Keratinocyte (primary cell): ENCODE results near the gene RETREG1. TPM values are rescaled to one million over a fixed set of nuclear protein-coding genes. Genes with fewer than 3 reads are reported as not detected.

Experiments used
- DNase-seq: peaks from one replicate; pipeline ENCODE4 v3.0.0-alpha.2; 2011; ENCODE audit warnings: low read depth, missing footprints, low spot score
- FAIRE-seq: peaks from 2 replicates; lab custom pipeline; 2011; peaks lifted over from hg19 to GRCh38; lab: Jason Lieb, UNC
- H2AFZ ChIP-seq: 2 replicates; pipeline ENCODE4 v1.6.0; 2012; ENCODE audit warnings: low read length, control low read depth, inconsistent platforms; ENCODE audit not compliant: control insufficient read depth
- H3K27ac ChIP-seq: 2 replicates; pipeline ENCODE4 v1.5.1; 2011; ENCODE audit warnings: low read length; ENCODE audit not compliant: control insufficient read depth, insufficient read depth
- H3K27me3 ChIP-seq: 3 replicates; pipeline ENCODE4 v1.6.0; 2011; ENCODE audit warnings: low read length; ENCODE audit not compliant: control insufficient read depth, insufficient read depth; ENCODE audit errors: extremely low read depth
- H3K36me3 ChIP-seq, 2 experiments: 2 replicates in 1 of 2; 3 replicates in 1 of 2; pipeline ENCODE4 v1.5.1; 2011; ENCODE audit warnings: low read length in 2 of 2, mild to moderate bottlenecking in 1 of 2; ENCODE audit not compliant: control insufficient read depth in 2 of 2, insufficient read depth in 2 of 2; ENCODE audit errors: extremely low read depth in 1 of 2
- H3K4me1 ChIP-seq: 3 replicates; pipeline ENCODE4 v1.5.1; 2011; ENCODE audit warnings: low read length; ENCODE audit not compliant: control insufficient read depth, insufficient read depth; ENCODE audit errors: extremely low read depth
- H3K4me2 ChIP-seq: 3 replicates; pipeline ENCODE4 v1.6.0; 2011; ENCODE audit warnings: low read depth, low read length; ENCODE audit not compliant: control insufficient read depth, insufficient read depth; ENCODE audit errors: extremely low read depth
- H3K4me3 ChIP-seq, 3 experiments: fragments of 200-600 bp in 1 of 3; sonication (generic) in 1 of 3; 2 replicates in 2 of 3; 3 replicates in 1 of 3; pipeline ENCODE4 v1.5.1; 2011 to 2016; ENCODE audit warnings: low read length in 3 of 3, mild to moderate bottlenecking in 3 of 3, control low read depth in 2 of 3, inconsistent platforms in 1 of 3, low read depth in 1 of 3, mixed read lengths in 1 of 3, mixed run types in 1 of 3, moderate library complexity in 1 of 3; ENCODE audit not compliant: control insufficient read depth in 2 of 3, insufficient read depth in 2 of 3; ENCODE audit errors: extremely low read depth in 1 of 3
- H3K79me2 ChIP-seq: 2 replicates; pipeline ENCODE4 v1.6.0; 2012; ENCODE audit warnings: low read length; ENCODE audit not compliant: control insufficient read depth, insufficient read depth
- H3K9ac ChIP-seq: 3 replicates; pipeline ENCODE4 v1.6.0; 2011; ENCODE audit warnings: low read length; ENCODE audit not compliant: control insufficient read depth, insufficient read depth; ENCODE audit errors: extremely low read depth
- H3K9me1 ChIP-seq: 3 replicates; pipeline ENCODE4 v1.6.0; 2011; ENCODE audit warnings: low read length; ENCODE audit not compliant: control insufficient read depth, insufficient read depth; ENCODE audit errors: extremely low read depth
- H3K9me3 ChIP-seq: 2 replicates; pipeline ENCODE4 v1.5.1; 2012; ENCODE audit warnings: low read depth, low read length; ENCODE audit not compliant: control insufficient read depth
- H4K20me1 ChIP-seq: 3 replicates; pipeline ENCODE4 v1.6.0; 2011; ENCODE audit warnings: low read length; ENCODE audit not compliant: control insufficient read depth, insufficient read depth; ENCODE audit errors: extremely low read depth
- EZH2 ChIP-seq: IDR thresholded peaks from one replicate; pipeline ENCODE4 v1.6.1; 2012; ENCODE audit warnings: inconsistent platforms, mild to moderate bottlenecking, low read length, moderate library complexity
- dilution Hi-C: fragments of 300-500 bp; cut with MboI; formaldehyde crosslinking; loops from one replicate; pipeline ENCODE4 v1.7.0; 2020; ENCODE audit warnings: low sequenced_read_pairs; ENCODE audit not compliant: extremely low pct_ligation_motif_present
- polyA plus RNA-seq, 5 experiments: library from polyadenylated mRNA; depleted of rRNA in 3 of 5; stranded (reverse) in 3 of 5; stranded (forward) in 1 of 5; unstranded in 1 of 5; fragments of >200 nt; gene quantifications; 1 replicate in 1 of 5; 2 replicates in 3 of 5; 3 replicates in 1 of 5; pipeline versions ENCODE4 v1.2.1 to v1.2.3, GENCODE V29; 2011 to 2012; ENCODE audit warnings: missing spikeins in 2 of 5, low read depth in 1 of 5, low replicate concordance in 1 of 5
- TF ChIP-seq, protein P1 (sequence below), 3 experiments: IDR thresholded peaks in 1 of 3; conservative IDR thresholded peaks in 1 of 3; optimal IDR thresholded peaks in 1 of 3; 2 replicates in 2 of 3; 3 replicates in 1 of 3; pipeline versions ENCODE3 to v1.5.1; 2011; ENCODE audit warnings: low read length in 3 of 3, mild to moderate bottlenecking in 3 of 3, moderate library complexity in 2 of 3, control low read depth in 1 of 3, inconsistent platforms in 1 of 3; ENCODE audit not compliant: insufficient read depth in 2 of 3; ENCODE audit errors: extremely low read depth in 1 of 3

The RETREG1 gene
- polyA plus RNA-seq, 1 donor (not counting 4 experiments of a cell fraction or from before 2014, with no cell fraction given), result 7.4 TPM

GRCh38 chr5:16600946-16601345 lies 15.9 kb downstream of the RETREG1 start:
- no peaks in the 10 kb centered on the region for H3K36me3 ChIP-seq
- H3K9me3 ChIP-seq, result no peaks in the 10 kb centered on the region
- no peaks in the 10 kb centered on the region for H3K9me1 ChIP-seq
- H3K4me2 ChIP-seq, result no peak overlapping the region
- no peaks in the 10 kb centered on the region for H4K20me1 ChIP-seq
- no peak overlapping the region for H3K9ac ChIP-seq
- dilution Hi-C loops, result no loop called here
- no peak for TF ChIP-seq EZH2
- TF ChIP-seq, protein P1, sequence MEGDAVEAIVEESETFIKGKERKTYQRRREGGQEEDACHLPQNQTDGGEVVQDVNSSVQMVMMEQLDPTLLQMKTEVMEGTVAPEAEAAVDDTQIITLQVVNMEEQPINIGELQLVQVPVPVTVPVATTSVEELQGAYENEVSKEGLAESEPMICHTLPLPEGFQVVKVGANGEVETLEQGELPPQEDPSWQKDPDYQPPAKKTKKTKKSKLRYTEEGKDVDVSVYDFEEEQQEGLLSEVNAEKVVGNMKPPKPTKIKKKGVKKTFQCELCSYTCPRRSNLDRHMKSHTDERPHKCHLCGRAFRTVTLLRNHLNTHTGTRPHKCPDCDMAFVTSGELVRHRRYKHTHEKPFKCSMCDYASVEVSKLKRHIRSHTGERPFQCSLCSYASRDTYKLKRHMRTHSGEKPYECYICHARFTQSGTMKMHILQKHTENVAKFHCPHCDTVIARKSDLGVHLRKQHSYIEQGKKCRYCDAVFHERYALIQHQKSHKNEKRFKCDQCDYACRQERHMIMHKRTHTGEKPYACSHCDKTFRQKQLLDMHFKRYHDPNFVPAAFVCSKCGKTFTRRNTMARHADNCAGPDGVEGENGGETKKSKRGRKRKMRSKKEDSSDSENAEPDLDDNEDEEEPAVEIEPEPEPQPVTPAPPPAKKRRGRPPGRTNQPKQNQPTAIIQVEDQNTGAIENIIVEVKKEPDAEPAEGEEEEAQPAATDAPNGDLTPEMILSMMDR (optimal IDR thresholded peaks at IDR 0.05 in 1 of 3, IDR thresholded peaks at IDR 0.05 in 1 of 3, conservative IDR thresholded peaks at IDR 0.05 in 1 of 3; ENCODE audit: extremely low read depth in 1 of 3, insufficient read depth in 2 of 3, low read length in 3 of 3), result no peak
- DNase-seq (no peak), FAIRE-seq (no peak)
- H3K27ac ChIP-seq, result no peak overlapping the region
- no peaks in the 10 kb centered on the region for H3K4me1 ChIP-seq
- no peaks in the 10 kb centered on the region for H3K79me2 ChIP-seq
- no peak overlapping the region for H2AFZ ChIP-seq
- H3K4me3 ChIP-seq, result no peak overlapping the region
- no peaks in the 10 kb centered on the region for H3K27me3 ChIP-seq

DNA sequence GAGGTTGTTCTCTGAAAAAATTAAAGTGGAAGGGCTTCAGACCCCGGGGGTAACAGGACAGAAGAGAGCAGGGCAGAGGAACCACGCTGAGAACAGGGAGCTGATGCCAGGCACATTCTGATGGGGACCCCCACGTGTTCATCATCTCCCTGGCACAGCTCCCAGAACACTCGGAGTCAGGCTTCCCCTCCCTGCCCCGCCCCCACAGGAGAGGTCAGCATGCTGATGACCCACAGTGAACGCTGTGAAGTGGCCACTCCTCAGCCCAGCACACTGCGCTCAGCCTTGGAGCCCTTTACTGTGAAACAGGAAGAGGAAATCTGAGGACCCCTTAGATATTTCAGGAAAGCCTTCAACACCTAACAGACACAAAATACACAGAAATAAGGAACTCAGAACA lies 16.4 kb downstream of the RETREG1 start:
- H3K9me1 ChIP-seq, result no peaks in the 10 kb centered on the region
- DNase-seq (no peak), FAIRE-seq (no peak)
- H3K9me3 ChIP-seq, result no peaks in the 10 kb centered on the region
- TF ChIP-seq, protein P1 (optimal IDR thresholded peaks at IDR 0.05 in 1 of 3, IDR thresholded peaks at IDR 0.05 in 1 of 3, conservative IDR thresholded peaks at IDR 0.05 in 1 of 3; ENCODE audit: extremely low read depth in 1 of 3, insufficient read depth in 2 of 3, low read length in 3 of 3), result no peak
- no peak for TF ChIP-seq EZH2
- no peak overlapping the region for H3K9ac ChIP-seq
- dilution Hi-C loops, result no loop called here
- no peaks in the 10 kb centered on the region for H3K36me3 ChIP-seq
- no peak overlapping the region for H3K4me2 ChIP-seq
- H4K20me1 ChIP-seq, result no peaks in the 10 kb centered on the region
- no peak overlapping the region for H3K27ac ChIP-seq
- no peak overlapping the region for H2AFZ ChIP-seq
- H3K27me3 ChIP-seq, result no peaks in the 10 kb centered on the region
- no peaks in the 10 kb centered on the region for H3K79me2 ChIP-seq
- no peaks in the 10 kb centered on the region for H3K4me1 ChIP-seq
- no peak overlapping the region for H3K4me3 ChIP-seq
